Measurements from ENCODE around the gene RHBDF1.

The RHBDF1 gene

DNA sequence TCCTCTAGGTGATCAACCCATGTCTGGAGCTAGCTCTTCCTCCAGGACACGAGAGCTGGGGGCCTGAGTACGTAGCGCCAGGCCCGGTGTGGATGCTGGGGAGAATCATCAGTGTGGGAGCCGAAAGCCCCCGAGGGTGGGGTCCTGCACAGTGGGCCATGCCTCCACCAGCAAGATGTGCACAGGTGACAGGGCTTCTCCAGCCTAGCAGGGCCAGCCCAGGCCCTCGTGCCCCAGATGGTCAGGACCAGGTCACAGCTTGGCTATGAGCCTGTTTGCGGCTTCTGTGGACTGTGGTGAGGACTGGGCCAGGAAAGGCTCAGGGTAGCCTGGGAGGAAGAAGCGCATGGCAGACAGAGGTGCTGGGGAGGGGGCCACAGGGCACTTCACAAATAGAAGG, 13.4 kb upstream of the RHBDF1 start:
- no CpG with 5 or more reads among the region's 9 CpGs for WGBS (ENCODE audit: extremely low coverage, insufficient coverage, insufficient read length)
- no peak overlapping the region for H3K14ac ChIP-seq (ENCODE audit: low read length)
- peaks cover 0 to 2% of the 10 kb centered on the region in 2 experiments for H3K4me1 ChIP-seq (ENCODE audit: control insufficient read depth in 1 of 2, insufficient read depth in 2 of 2, low read length in 2 of 2)
- no peak overlapping the region for H2AK5ac ChIP-seq (ENCODE audit: low read length)
- H3K36me3 ChIP-seq (ENCODE audit: control insufficient read depth in 1 of 2, insufficient read depth in 2 of 2, low read length in 2 of 2): peaks cover 73 to 78% of the 10 kb centered on the region in 2 experiments
- H2BK120ac ChIP-seq (ENCODE audit: insufficient read depth, low read length, poor library complexity): no peak overlapping the region
- H3K27ac ChIP-seq (ENCODE audit: low read depth, low read length): no peak overlapping the region
- H4K12ac ChIP-seq (ENCODE audit: low read depth, low read length): no peak overlapping the region
- H3K79me1 ChIP-seq (ENCODE audit: low read length): no peaks in the 10 kb centered on the region
- no peak overlapping the region for H4K91ac ChIP-seq (ENCODE audit: low read depth, low read length)
- no peaks in the 10 kb centered on the region for H3K27me3 ChIP-seq (ENCODE audit: insufficient read depth, low read length)
- no peak overlapping the region for H3K4me2 ChIP-seq (ENCODE audit: low read length)
- H3K9me3 ChIP-seq (ENCODE audit: insufficient read depth, low read depth, low read length): peaks cover under 1% of the 10 kb centered on the region
- H3K79me2 ChIP-seq (ENCODE audit: control insufficient read depth, insufficient read depth, low read length, poor library complexity): no peaks in the 10 kb centered on the region
- H3K4ac ChIP-seq (ENCODE audit: low read depth, low read length): no peak overlapping the region
- no peak overlapping the region for H2BK5ac ChIP-seq (ENCODE audit: low read depth, low read length, poor library complexity)
- H3K9ac ChIP-seq (ENCODE audit: low read length): no peak overlapping the region
- H3K23ac ChIP-seq (ENCODE audit: low read length): no peak overlapping the region
- no peak overlapping the region for H4K8ac ChIP-seq (ENCODE audit: low read depth, low read length)
- no peak overlapping the region for H3K18ac ChIP-seq (ENCODE audit: low read length)
- H3K4me3 ChIP-seq (ENCODE audit: low read depth, low read length): no peak overlapping the region
- no peak overlapping the region for H2BK12ac ChIP-seq (ENCODE audit: low read length)
- no peak overlapping the region for H2AFZ ChIP-seq (ENCODE audit: insufficient read depth, low read length, poor library complexity)
- no peak for DNase-seq

DNA sequence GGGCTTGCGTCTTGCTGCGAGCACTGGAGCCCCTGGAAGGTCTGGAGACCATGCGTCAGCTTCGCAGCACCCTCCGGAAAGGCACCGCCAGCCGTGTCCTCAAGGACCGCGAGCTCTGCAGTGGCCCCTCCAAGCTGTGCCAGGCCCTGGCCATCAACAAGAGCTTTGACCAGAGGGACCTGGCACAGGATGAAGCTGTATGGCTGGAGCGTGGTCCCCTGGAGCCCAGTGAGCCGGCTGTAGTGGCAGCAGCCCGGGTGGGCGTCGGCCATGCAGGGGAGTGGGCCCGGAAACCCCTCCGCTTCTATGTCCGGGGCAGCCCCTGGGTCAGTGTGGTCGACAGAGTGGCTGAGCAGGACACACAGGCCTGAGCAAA, 13.0 kb upstream of the RHBDF1 start:
- no peak overlapping the region for H2BK120ac ChIP-seq (ENCODE audit: insufficient read depth, low read length, poor library complexity)
- H3K27me3 ChIP-seq (ENCODE audit: insufficient read depth, low read length): no peaks in the 10 kb centered on the region
- peaks cover 0 to 2% of the 10 kb centered on the region in 2 experiments for H3K4me1 ChIP-seq (ENCODE audit: control insufficient read depth in 1 of 2, insufficient read depth in 2 of 2, low read length in 2 of 2)
- no peak overlapping the region for H3K4ac ChIP-seq (ENCODE audit: low read depth, low read length)
- H3K79me2 ChIP-seq (ENCODE audit: control insufficient read depth, insufficient read depth, low read length, poor library complexity): no peaks in the 10 kb centered on the region
- no peak overlapping the region for H3K27ac ChIP-seq (ENCODE audit: low read depth, low read length)
- H3K4me2 ChIP-seq (ENCODE audit: low read length): no peak overlapping the region
- H2AK5ac ChIP-seq (ENCODE audit: low read length): no peak overlapping the region
- H3K79me1 ChIP-seq (ENCODE audit: low read length): no peaks in the 10 kb centered on the region
- no peak overlapping the region for H4K8ac ChIP-seq (ENCODE audit: low read depth, low read length)
- peaks cover 3% of the 10 kb centered on the region for H3K9me3 ChIP-seq (ENCODE audit: insufficient read depth, low read depth, low read length)
- no peak overlapping the region for H3K18ac ChIP-seq (ENCODE audit: low read length)
- no peak overlapping the region for H3K23ac ChIP-seq (ENCODE audit: low read length)
- H3K36me3 ChIP-seq (ENCODE audit: control insufficient read depth in 1 of 2, insufficient read depth in 2 of 2, low read length in 2 of 2): peaks cover 74 to 78% of the 10 kb centered on the region in 2 experiments
- no peak overlapping the region for H4K91ac ChIP-seq (ENCODE audit: low read depth, low read length)
- no peak overlapping the region for H3K9ac ChIP-seq (ENCODE audit: low read length)
- no CpG with 5 or more reads among the region's 18 CpGs for WGBS (ENCODE audit: extremely low coverage, insufficient coverage, insufficient read length)
- no peak overlapping the region for H2BK5ac ChIP-seq (ENCODE audit: low read depth, low read length, poor library complexity)
- H3K14ac ChIP-seq (ENCODE audit: low read length): no peak overlapping the region
- no peak overlapping the region for H4K12ac ChIP-seq (ENCODE audit: low read depth, low read length)
- no peak overlapping the region for H3K4me3 ChIP-seq (ENCODE audit: low read depth, low read length)
- H2AFZ ChIP-seq (ENCODE audit: insufficient read depth, low read length, poor library complexity): no peak overlapping the region
- no peak overlapping the region for H2BK12ac ChIP-seq (ENCODE audit: low read length)
- DNase-seq: no peak

DNA sequence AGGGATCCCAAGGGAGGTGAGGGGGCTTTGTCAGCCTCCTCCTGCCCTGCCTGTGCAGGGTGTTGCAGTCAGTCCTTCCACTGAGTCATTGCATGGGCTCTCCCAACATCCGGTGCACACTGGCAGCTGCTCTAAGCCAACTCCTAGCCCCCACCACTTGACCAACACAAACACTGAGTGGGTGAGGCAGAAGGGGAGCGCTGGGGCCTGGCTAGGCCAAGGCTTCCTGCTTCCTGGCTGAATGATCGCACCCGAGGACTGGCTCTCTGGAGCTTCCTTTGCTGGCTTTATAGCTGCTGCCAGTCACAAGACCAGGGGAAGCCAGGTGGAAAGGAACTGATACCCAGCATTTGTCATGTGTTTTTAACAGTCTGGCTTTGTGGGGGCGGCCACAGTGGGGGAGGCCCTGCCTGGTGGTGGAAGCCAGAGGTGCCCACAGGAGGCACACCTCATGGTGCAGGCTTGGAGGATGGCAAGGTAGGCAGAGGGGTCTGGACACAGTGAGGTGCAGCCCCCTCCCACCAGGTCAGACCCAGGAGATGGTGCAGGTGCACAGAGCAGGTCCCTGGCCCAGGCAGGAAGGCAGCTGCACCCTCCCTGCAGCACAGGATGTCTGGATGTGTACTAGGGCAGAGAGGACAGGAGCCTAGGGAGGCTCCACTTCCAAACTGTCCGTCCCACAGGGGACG, 12.4 kb upstream of the RHBDF1 start:
- Histone ChIP-seq H3K4ac (ENCODE audit: low read depth, low read length) (no peak overlapping the region), H2AK5ac (ENCODE audit: low read length) (no peak overlapping the region), H3K79me1 (ENCODE audit: low read length) (no peaks in the 10 kb centered on the region), H3K27ac (ENCODE audit: low read depth, low read length) (no peak overlapping the region), H3K4me1 (ENCODE audit: control insufficient read depth in 1 of 2, insufficient read depth in 2 of 2, low read length in 2 of 2) (peaks cover 0 to 2% of the 10 kb centered on the region in 2 experiments), H3K4me2 (ENCODE audit: low read length) (no peak overlapping the region), H3K18ac (ENCODE audit: low read length) (no peak overlapping the region), H3K9ac (ENCODE audit: low read length) (no peak overlapping the region), H3K14ac (ENCODE audit: low read length) (no peak overlapping the region), H4K8ac (ENCODE audit: low read depth, low read length) (no peak overlapping the region), H3K27me3 (ENCODE audit: insufficient read depth, low read length) (no peaks in the 10 kb centered on the region), H3K79me2 (ENCODE audit: control insufficient read depth, insufficient read depth, low read length, poor library complexity) (no peaks in the 10 kb centered on the region), H2BK5ac (ENCODE audit: low read depth, low read length, poor library complexity) (no peak overlapping the region), H2BK120ac (ENCODE audit: insufficient read depth, low read length, poor library complexity) (no peak overlapping the region), H4K12ac (ENCODE audit: low read depth, low read length) (no peak overlapping the region), H3K36me3 (ENCODE audit: control insufficient read depth in 1 of 2, insufficient read depth in 2 of 2, low read length in 2 of 2) (peaks cover 73 to 78% of the 10 kb centered on the region in 2 experiments), H2AFZ (ENCODE audit: insufficient read depth, low read length, poor library complexity) (no peak overlapping the region), H3K4me3 (ENCODE audit: low read depth, low read length) (no peak overlapping the region), H3K23ac (ENCODE audit: low read length) (no peak overlapping the region), H4K91ac (ENCODE audit: low read depth, low read length) (no peak overlapping the region), H3K9me3 (ENCODE audit: insufficient read depth, low read depth, low read length) (peaks cover 3% of the 10 kb centered on the region), H2BK12ac (ENCODE audit: low read length) (no peak overlapping the region)
- whole genome bisulfite sequencing (ENCODE audit: extremely low coverage, insufficient coverage, insufficient read length): no CpG with 5 or more reads among the region's 7 CpGs
- peak in 1 of 2 donors; percentile 15 for DNase-seq

DNA sequence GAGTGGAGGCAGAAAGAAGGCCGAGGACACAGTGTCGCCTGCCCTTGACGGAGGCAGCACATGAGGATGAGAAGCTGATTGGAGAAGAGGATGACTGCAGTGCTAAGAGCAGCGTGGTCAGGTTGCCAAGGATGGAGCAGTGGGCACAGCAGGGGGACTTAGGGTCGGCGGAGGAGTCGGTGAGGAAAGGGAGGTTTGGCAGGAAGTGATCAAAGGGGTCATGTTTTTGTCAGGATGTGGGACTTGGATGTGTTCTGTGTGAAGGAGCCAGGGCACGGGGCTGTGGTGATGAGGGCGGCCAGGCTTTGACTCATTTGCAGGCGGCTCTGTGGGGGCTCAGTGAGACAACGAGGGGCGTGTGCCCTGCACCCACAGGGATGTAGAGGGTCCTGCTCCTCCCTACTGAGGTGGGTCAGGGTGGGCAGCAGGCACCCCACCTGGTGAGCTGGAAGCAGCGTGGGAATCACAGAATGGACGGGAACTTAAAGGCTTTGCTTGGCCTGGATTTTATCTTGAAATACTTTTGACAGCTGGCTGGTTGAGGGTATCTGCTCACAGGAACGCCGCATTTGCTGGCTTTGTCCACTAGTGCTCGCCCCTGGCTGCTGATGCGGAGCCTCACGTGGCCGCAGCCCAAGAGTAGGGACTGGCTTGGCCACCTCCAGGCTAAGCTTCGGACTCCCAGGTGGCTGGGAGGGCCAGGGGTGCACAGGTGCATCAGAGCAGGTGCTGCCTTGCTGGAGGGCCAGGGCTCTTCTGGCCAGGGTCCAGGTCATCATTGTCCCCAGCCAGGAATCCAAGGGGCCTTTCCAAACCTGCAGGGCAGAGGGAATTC, 11.6 kb upstream of the RHBDF1 start:
- peaks cover 72 to 78% of the 10 kb centered on the region in 2 experiments for H3K36me3 ChIP-seq (ENCODE audit: control insufficient read depth in 1 of 2, insufficient read depth in 2 of 2, low read length in 2 of 2)
- no peak overlapping the region for H2AFZ ChIP-seq (ENCODE audit: insufficient read depth, low read length, poor library complexity)
- H3K79me1 ChIP-seq (ENCODE audit: low read length): no peaks in the 10 kb centered on the region
- H2BK120ac ChIP-seq (ENCODE audit: insufficient read depth, low read length, poor library complexity): no peak overlapping the region
- no peak overlapping the region for H4K12ac ChIP-seq (ENCODE audit: low read depth, low read length)
- no peak overlapping the region for H3K4ac ChIP-seq (ENCODE audit: low read depth, low read length)
- H4K8ac ChIP-seq (ENCODE audit: low read depth, low read length): no peak overlapping the region
- H3K18ac ChIP-seq (ENCODE audit: low read length): no peak overlapping the region
- H2AK5ac ChIP-seq (ENCODE audit: low read length): no peak overlapping the region
- H2BK12ac ChIP-seq (ENCODE audit: low read length): no peak overlapping the region
- peak in 1 of 2 donors; percentile 5 for DNase-seq
- WGBS (ENCODE audit: extremely low coverage, insufficient coverage, insufficient read length): no CpG with 5 or more reads among the region's 21 CpGs
- no peak overlapping the region for H2BK5ac ChIP-seq (ENCODE audit: low read depth, low read length, poor library complexity)
- no peak overlapping the region for H3K27ac ChIP-seq (ENCODE audit: low read depth, low read length)
- H3K4me1 ChIP-seq (ENCODE audit: control insufficient read depth in 1 of 2, insufficient read depth in 2 of 2, low read length in 2 of 2): peaks cover under 1 to 7% of the 10 kb centered on the region in 2 experiments
- H3K14ac ChIP-seq (ENCODE audit: low read length): no peak overlapping the region
- H4K91ac ChIP-seq (ENCODE audit: low read depth, low read length): no peak overlapping the region
- peaks cover 3% of the 10 kb centered on the region for H3K9me3 ChIP-seq (ENCODE audit: insufficient read depth, low read depth, low read length)
- H3K4me3 ChIP-seq (ENCODE audit: low read depth, low read length): peak overlapping the region; percentile 43
- no peak overlapping the region for H3K9ac ChIP-seq (ENCODE audit: low read length)
- H3K27me3 ChIP-seq (ENCODE audit: insufficient read depth, low read length): no peaks in the 10 kb centered on the region
- no peaks in the 10 kb centered on the region for H3K79me2 ChIP-seq (ENCODE audit: control insufficient read depth, insufficient read depth, low read length, poor library complexity)
- no peak overlapping the region for H3K23ac ChIP-seq (ENCODE audit: low read length)
- no peak overlapping the region for H3K4me2 ChIP-seq (ENCODE audit: low read length)

All from trophoblast cell (in vitro differentiated cells and primary cell).